ENCODE data around the gene CTSO. TPM values are rescaled to one million over a fixed set of nuclear protein-coding genes. Genes with fewer than 3 reads are reported as not detected.

The CTSO gene
- total RNA-seq, 1 donor from 2014 or later: 3.7 TPM

GRCh38 chr4:155879767-155880166, 73.9 kb downstream of the CTSO start:
- no peak overlapping the region for H3K4me3 Mint-ChIP-seq (ENCODE audit: low read depth)
- no peak overlapping the region for H3K27ac Mint-ChIP-seq
- no peak for DNase-seq (ENCODE audit: low spot score, unreplicated experiment)
- peaks cover 6% of the 10 kb centered on the region for H3K36me3 Mint-ChIP-seq (ENCODE audit: insufficient read depth)
- TF ChIP-seq CTCF (IDR thresholded peaks at IDR 0.05; ENCODE audit: unreplicated experiment): no peak
- no peaks in the 10 kb centered on the region for H3K4me1 Mint-ChIP-seq (ENCODE audit: low read depth)
- no peaks in the 10 kb centered on the region for H3K27me3 Mint-ChIP-seq
- H3K9me3 Mint-ChIP-seq (ENCODE audit: low read depth): peaks cover 27% of the 10 kb centered on the region

- H3K36me3 Mint-ChIP-seq (ENCODE audit: insufficient read depth): peaks cover 3% of the 10 kb centered on the region
- TF ChIP-seq CTCF (IDR thresholded peaks at IDR 0.05; ENCODE audit: unreplicated experiment): no peak
- DNase-seq (ENCODE audit: low spot score, unreplicated experiment): no peak
- H3K27me3 Mint-ChIP-seq: no peaks in the 10 kb centered on the region
- H3K27ac Mint-ChIP-seq: no peak overlapping the region
- H3K4me1 Mint-ChIP-seq (ENCODE audit: low read depth): no peaks in the 10 kb centered on the region
- H3K4me3 Mint-ChIP-seq (ENCODE audit: low read depth): no peak overlapping the region
- peaks cover 21% of the 10 kb centered on the region for H3K9me3 Mint-ChIP-seq (ENCODE audit: low read depth)
Observed at GRCh38 chr4:155878611-155879010, 75.1 kb downstream of the CTSO start.

DNA sequence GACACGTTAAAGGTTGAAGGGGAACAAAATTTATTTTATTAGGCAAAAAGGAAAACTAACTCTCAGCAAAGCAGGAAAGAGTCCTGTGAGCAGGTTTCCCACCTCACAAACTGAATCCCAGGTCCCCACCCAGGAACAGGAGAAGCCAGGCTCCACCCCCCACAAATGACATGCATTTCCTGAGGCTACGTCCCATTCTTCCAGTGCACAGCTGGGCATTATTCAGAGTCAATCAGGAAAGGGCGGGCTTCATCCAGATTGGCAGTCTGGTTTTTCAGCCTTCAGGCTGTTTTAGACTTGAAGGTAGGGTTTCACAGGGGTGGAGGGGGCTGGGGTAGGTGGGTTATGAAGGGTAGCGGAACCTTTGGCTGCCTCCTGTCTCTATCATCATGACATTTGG, 75.7 kb downstream of the CTSO start:
- no peak overlapping the region for H3K27ac Mint-ChIP-seq
- H3K27me3 Mint-ChIP-seq: no peaks in the 10 kb centered on the region
- TF ChIP-seq CTCF (IDR thresholded peaks at IDR 0.05; ENCODE audit: unreplicated experiment): no peak
- DNase-seq (ENCODE audit: low spot score, unreplicated experiment): no peak
- H3K9me3 Mint-ChIP-seq (ENCODE audit: low read depth): peaks cover 18% of the 10 kb centered on the region
- H3K36me3 Mint-ChIP-seq (ENCODE audit: insufficient read depth): no peaks in the 10 kb centered on the region
- H3K4me3 Mint-ChIP-seq (ENCODE audit: low read depth): no peak overlapping the region
- H3K4me1 Mint-ChIP-seq (ENCODE audit: low read depth): no peaks in the 10 kb centered on the region

DNA sequence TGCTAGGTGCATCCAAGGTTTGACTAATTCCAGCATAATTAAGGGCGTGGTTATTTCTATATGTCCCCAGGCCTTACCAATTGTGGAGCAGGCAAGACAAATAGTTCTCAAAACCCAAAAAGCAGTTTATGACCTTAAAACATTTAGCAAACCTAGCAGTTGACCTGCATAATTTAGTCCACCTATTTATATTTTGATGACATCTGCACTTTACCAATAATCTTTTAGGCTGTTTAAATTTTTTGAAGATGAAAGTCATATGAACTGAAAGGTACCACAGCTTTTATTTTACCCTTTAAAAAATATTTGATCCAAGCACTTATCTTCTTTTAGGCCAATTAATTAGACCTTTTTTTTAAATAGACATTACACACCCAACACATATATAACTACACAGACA, 77.8 kb downstream of the CTSO start:
- peaks cover 14% of the 10 kb centered on the region for H3K9me3 Mint-ChIP-seq (ENCODE audit: low read depth)
- H3K4me3 Mint-ChIP-seq (ENCODE audit: low read depth): no peak overlapping the region
- TF ChIP-seq CTCF (IDR thresholded peaks at IDR 0.05; ENCODE audit: unreplicated experiment): no peak
- H3K36me3 Mint-ChIP-seq (ENCODE audit: insufficient read depth): no peaks in the 10 kb centered on the region
- no peak for DNase-seq (ENCODE audit: low spot score, unreplicated experiment)
- H3K27ac Mint-ChIP-seq: no peak overlapping the region
- H3K27me3 Mint-ChIP-seq: no peaks in the 10 kb centered on the region
- no peaks in the 10 kb centered on the region for H3K4me1 Mint-ChIP-seq (ENCODE audit: low read depth)

Other genes with a start within 250 kb of the CTSO start
- 1.5 and 1.9 TPM in 2 replicates for gene GUCY1B1, start 194.8 kb downstream of the CTSO start, total RNA-seq
- gene ASIC5, start 87.6 kb downstream of the CTSO start, total RNA-seq: not detected in 2 replicates
- 0.46 and 1.00 TPM in 2 replicates for gene TDO2, start 50.2 kb downstream of the CTSO start, total RNA-seq